ENCODE measurements around the gene ARIH1.
"Not testable (repeated sequence)": the region's sequence is repeated elsewhere in the genome, so short reads cannot be mapped to it uniquely, and the experiment has no call there.

Gene ARIH1

GRCh38 chr15:72614810-72615532 is 140.8 kb downstream of the ARIH1 start:
- DNase-seq, result peak; percentile 12

GRCh38 chr15:72615533-72616233 is 141.6 kb downstream of the ARIH1 start:
- peak; percentile 49 for DNase-seq

- no peak for DNase-seq
Measured at GRCh38 chr15:72616491-72617210, 142.5 kb downstream of the ARIH1 start.

- not testable (repeated sequence) for DNase-seq
Measured at GRCh38 chr15:72623854-72624253, 149.7 kb downstream of the ARIH1 start.

GRCh38 chr15:72626153-72626552 is 152.0 kb downstream of the ARIH1 start:
- DNase-seq, result not testable (repeated sequence)

GRCh38 chr15:72628249-72629067 is 154.3 kb downstream of the ARIH1 start:
- not testable (repeated sequence) for DNase-seq

- not testable (repeated sequence) for DNase-seq
Measured at GRCh38 chr15:72629068-72629570, 155.0 kb downstream of the ARIH1 start.

- DNase-seq, result not testable (repeated sequence)
Measured at GRCh38 chr15:72636519-72637282, 162.6 kb downstream of the ARIH1 start.

- not testable (repeated sequence) for DNase-seq
Measured at GRCh38 chr15:72639759-72640483, 165.8 kb downstream of the ARIH1 start.

- DNase-seq, result not testable (repeated sequence)
Measured at GRCh38 chr15:72642271-72642670, 168.1 kb downstream of the ARIH1 start.

GRCh38 chr15:72648631-72649253 is 174.6 kb downstream of the ARIH1 start:
- DNase-seq, result not testable (repeated sequence)

Measured in NCI-H345 (cell line).